GM18909 (cell line): ENCODE results near the gene MAOA.
"Not testable (repeated sequence)": the region's sequence is repeated elsewhere in the genome, so short reads cannot be mapped to it uniquely, and the experiment has no call there.

Source experiments
- ATAC-seq: cut with Tn5 transposase; IDR thresholded peaks from one replicate; pipeline ENCODE4 v1.9.1; 2021; ENCODE audit warnings: mild to moderate bottlenecking; ENCODE audit not compliant: unreplicated experiment, poor library complexity

MAOA gene

DNA sequence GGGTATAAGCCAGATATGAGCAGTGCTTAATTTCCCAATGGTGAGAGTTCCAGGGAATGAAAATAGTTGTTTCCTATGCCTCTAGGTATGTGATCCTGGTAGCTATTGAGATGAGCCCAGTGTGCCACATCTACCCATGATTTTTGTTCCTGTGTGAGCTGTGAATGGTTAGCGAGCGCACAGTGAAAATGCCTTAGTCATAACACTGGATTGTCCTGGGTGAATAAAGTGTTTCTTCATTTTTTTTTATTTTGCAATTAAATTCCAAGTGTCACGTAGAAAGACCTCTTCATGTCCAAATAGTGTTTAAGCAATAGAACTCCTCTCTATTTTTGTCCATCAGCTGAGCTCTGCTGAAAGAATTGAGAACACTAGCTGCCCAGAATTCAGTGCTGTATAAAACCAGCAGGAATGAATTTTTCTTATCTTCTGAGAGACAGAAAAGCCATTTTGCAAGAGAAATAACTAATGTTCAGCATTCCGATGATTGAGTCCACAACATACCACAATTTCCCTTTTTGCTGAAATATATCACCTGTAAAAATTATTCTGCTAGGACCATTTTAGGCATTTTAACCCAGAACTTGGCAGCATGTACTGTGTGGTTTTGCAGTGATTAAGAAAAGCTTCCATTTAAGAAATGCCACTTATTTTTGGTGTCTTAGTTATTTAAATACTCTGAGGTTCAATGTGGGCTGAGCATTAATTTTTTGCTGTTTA, 5.6 kb downstream of the MAOA start:
- no peak for ATAC-seq

- ATAC-seq = no peak
Observed at GRCh38 chrX:43663173-43663572, 7.1 kb downstream of the MAOA start.

DNA sequence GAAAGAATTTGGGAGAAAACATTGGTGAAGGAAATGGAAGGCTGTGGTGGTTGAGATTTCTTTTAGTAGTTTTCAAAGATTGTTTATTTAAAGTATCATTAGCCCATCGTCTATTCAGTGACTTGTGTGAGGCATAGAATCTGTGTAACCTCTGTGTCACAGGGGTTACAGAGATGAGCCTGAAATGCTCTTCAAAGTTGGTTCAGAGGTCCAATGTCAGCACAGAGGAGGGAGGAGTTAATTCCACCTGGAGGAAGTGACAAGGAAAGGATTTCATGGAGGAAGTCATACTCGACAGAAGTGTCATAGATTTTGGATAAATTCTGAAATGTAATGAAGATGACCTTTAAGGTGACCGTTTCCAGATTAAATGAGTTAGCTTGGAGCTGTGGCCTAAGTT, 8.2 kb downstream of the MAOA start:
- ATAC-seq = no peak

GRCh38 chrX:43664708-43665107, 8.6 kb downstream of the MAOA start:
- no peak for ATAC-seq

GRCh38 chrX:43666311-43666912, 10.3 kb downstream of the MAOA start:
- no peak for ATAC-seq

- ATAC-seq = not testable (repeated sequence)
Observed at GRCh38 chrX:43675965-43676628, 20.0 kb downstream of the MAOA start.

- no peak for ATAC-seq
Observed at GRCh38 chrX:43676971-43677572, 21.0 kb downstream of the MAOA start.

GRCh38 chrX:43677993-43678392, 21.9 kb downstream of the MAOA start:
- ATAC-seq = no peak

GRCh38 chrX:43679058-43679457, 23.0 kb downstream of the MAOA start:
- ATAC-seq = no peak

- ATAC-seq = no peak
Observed at GRCh38 chrX:43679778-43680177, 23.7 kb downstream of the MAOA start.

GRCh38 chrX:43682726-43683125, 26.6 kb downstream of the MAOA start:
- ATAC-seq = no peak

DNA sequence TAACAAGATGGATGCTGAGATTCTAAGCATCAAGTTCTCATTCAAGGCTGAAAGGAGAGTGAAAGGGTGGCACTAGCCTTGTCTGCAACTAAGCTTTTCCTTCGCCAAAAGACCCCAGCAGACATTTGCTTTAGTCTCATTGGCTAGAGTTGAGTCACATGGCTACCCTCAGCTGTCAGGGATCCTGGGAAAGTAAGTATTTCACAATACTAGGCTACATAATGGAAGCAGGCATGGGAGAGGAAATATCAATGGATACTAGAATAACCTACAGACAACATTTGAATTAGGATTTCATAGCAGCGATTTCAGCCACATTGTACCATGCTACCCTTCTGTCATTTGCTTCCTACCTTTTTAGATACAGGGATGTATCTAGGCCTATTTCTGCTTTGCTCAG, 29.1 kb downstream of the MAOA start:
- ATAC-seq = no peak

- ATAC-seq = no peak
Observed at GRCh38 chrX:43688586-43688985, 32.5 kb downstream of the MAOA start.

- ATAC-seq = no peak
Observed at GRCh38 chrX:43693602-43694406, 37.7 kb downstream of the MAOA start.

- no peak for ATAC-seq
Observed at GRCh38 chrX:43699475-43699874, 43.4 kb downstream of the MAOA start.

DNA sequence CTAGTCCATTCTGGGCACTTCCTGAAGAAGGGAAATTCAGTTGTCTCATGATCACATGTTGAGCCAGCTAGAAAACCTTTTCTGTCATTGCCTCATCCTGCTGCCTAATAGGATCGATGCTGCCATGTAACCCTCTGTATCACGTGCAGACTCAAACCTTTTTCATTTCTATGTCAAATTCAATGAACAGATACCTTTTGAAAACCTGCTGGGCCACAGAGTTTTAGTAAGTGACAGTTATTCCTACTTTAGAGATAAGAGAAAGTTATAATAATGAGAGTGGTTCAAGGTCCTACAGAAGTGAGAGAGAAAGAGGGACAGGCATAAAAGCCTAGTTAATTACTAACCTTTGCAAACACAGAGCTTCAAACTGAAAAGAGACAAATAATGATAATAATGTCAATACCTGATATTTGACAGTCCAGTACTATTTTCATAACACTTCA, 46.0 kb downstream of the MAOA start:
- no peak for ATAC-seq

DNA sequence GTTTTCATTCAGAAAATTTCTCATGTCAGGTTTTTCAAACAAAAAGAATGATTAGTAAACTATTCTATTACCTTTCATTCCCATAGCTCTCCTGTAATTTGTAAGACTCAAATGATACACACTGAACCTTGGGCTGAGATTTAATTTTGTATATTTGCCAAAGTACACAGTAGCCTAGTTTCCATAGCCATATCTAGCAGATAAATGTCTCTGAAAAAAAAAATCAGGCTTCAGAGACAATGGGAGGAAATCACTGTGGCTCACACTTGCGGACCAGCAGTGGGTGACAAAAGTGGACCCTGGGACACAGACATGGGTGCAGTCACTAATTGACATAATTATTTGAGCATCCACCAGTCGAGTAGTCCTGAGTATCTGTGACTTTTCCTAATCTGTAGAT, 46.6 kb downstream of the MAOA start:
- ATAC-seq = no peak

- ATAC-seq = no peak
Observed at GRCh38 chrX:43703211-43703791, 47.2 kb downstream of the MAOA start.

DNA sequence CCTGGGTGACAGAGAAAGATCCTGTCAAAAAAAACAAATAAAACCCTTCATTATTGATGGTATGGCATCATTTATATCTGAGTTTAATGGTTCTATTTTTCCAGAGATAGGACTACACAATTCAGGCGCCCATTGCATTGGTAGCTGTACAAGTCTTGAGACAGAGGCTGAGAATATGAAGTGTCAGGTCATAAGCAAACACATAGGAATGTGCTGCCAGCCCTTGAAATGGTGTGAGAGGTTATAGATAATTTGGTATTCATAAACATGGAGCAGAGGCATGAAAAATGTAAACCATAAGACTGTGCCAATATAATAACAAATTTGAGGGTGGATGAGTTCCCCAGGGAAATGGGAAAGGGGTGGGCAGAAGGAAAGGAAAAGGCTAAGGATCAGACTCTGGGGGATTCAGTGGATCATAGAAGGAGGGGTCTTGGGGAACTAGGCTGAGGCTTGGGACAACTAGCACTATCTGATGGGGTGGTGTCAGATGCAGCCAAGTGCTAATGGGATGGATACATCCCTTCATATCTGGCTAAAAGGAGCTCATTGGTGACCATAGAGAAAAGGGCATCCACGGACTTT, 50.8 kb downstream of the MAOA start:
- no peak for ATAC-seq
